BJ (cell line): ENCODE measurements around the gene NADK2. TPM values are rescaled to one million over a fixed set of nuclear protein-coding genes. Genes with fewer than 3 reads are reported as not detected.

Source experiments
- CTCF ChIA-PET: fragments of 350-600 bp; formaldehyde crosslinking; extraction: SDS; loops from one replicate; lab custom pipeline; 2021; ENCODE audit warnings: antibody characterized with exemption, inconsistent platforms; lab: Yijun Ruan, JAX
- POLR2A ChIA-PET: fragments of 300-600 bp; sonication (Branson Sonifier 250); formaldehyde crosslinking; extraction: SDS; loops from one replicate; lab custom pipeline; 2021; ENCODE audit warnings: antibody characterized with exemption; lab: Charles Lee
- DNase-seq: peaks from one replicate; pipeline ENCODE4 v3.0.0-alpha.2; 2011; ENCODE audit warnings: low read depth
- H3K27me3 ChIP-seq: 2 replicates; pipeline ENCODE4 v1.6.0; 2011; ENCODE audit warnings: low read length; ENCODE audit not compliant: control insufficient read depth, insufficient read depth
- H3K36me3 ChIP-seq: 2 replicates; pipeline ENCODE4 v1.5.1; 2011; ENCODE audit warnings: low read length; ENCODE audit not compliant: control insufficient read depth, insufficient read depth
- H3K4me3 ChIP-seq: 2 replicates; pipeline ENCODE4 v1.5.1; 2011; ENCODE audit warnings: low read depth, mild to moderate bottlenecking, control low read depth, low read length
- CTCF ChIP-seq: IDR thresholded peaks from 2 replicates; pipeline ENCODE4 v1.5.1; 2011; ENCODE audit warnings: low read depth, mild to moderate bottlenecking, control low read depth, inconsistent platforms, low read length, moderate library complexity; ENCODE audit not compliant: insufficient read depth
- polyA plus RNA-seq: library from polyadenylated mRNA; depleted of rRNA; stranded (reverse); fragments of >200 nt; gene quantifications from 2 replicates; pipeline ENCODE4 v1.2.3, GENCODE V29; 2011

Gene NADK2
- polyA plus RNA-seq, 1 experiment, result 7.2 TPM

- no peak overlapping the region for H3K4me3 ChIP-seq
- TF ChIP-seq CTCF, result no peak
- no peak for DNase-seq
- ChIA-PET POLR2A (interaction anchor here (0.7 kb wide), 1 partner anchor 145 kb away, joined by 3 read pairs; no protein-coding TSS in a partner anchor), CTCF (interaction anchor here (0.9 kb wide), 1 partner anchor 183 kb away, joined by 3 read pairs; no protein-coding TSS in a partner anchor)
- H3K27me3 ChIP-seq, result no peaks in the 10 kb centered on the region
- no peaks in the 10 kb centered on the region for H3K36me3 ChIP-seq
Measured at GRCh38 chr5:36214436-36214835, 27.3 kb downstream of the NADK2 start.

- H3K27me3 ChIP-seq, result no peaks in the 10 kb centered on the region
- H3K36me3 ChIP-seq, result no peaks in the 10 kb centered on the region
- H3K4me3 ChIP-seq, result no peak overlapping the region
- no peak for TF ChIP-seq CTCF
- CTCF ChIA-PET, result no interaction called here
- DNase-seq, result no peak
- POLR2A ChIA-PET, result no interaction called here
Measured at GRCh38 chr5:36209664-36210063, 32.1 kb downstream of the NADK2 start.

- H3K4me3 ChIP-seq, result no peak overlapping the region
- no peak for DNase-seq
- H3K27me3 ChIP-seq, result no peaks in the 10 kb centered on the region
- ChIA-PET POLR2A (no interaction called here), CTCF (no interaction called here)
- TF ChIP-seq CTCF, result no peak
- no peaks in the 10 kb centered on the region for H3K36me3 ChIP-seq
Measured at GRCh38 chr5:36208786-36209185, 32.9 kb downstream of the NADK2 start.

GRCh38 chr5:36206913-36207312, 34.8 kb downstream of the NADK2 start:
- Histone ChIP-seq H3K4me3 (no peak overlapping the region), H3K36me3 (no peaks in the 10 kb centered on the region), H3K27me3 (no peaks in the 10 kb centered on the region)
- POLR2A ChIA-PET, result no interaction called here
- TF ChIP-seq CTCF, result no peak
- CTCF ChIA-PET, result no interaction called here
- DNase-seq, result no peak

GRCh38 chr5:36205329-36205728, 36.4 kb downstream of the NADK2 start:
- POLR2A ChIA-PET, result no interaction called here
- Histone ChIP-seq H3K27me3 (no peaks in the 10 kb centered on the region), H3K36me3 (no peaks in the 10 kb centered on the region), H3K4me3 (no peak overlapping the region)
- CTCF ChIA-PET, result interaction anchor here (0.7 kb wide), 1 partner anchor 79 kb away, joined by 3 read pairs; no protein-coding TSS in a partner anchor
- no peak for TF ChIP-seq CTCF
- DNase-seq, result no peak
